Hematopoietic multipotent progenitor cell treated with erythropoietin and hydrocortisone succinate and interleukin-3 and kit ligand, for 17 days (in vitro differentiated cells): ENCODE results near the gene MAN2B2.
A peak's percentile ranks its signal among the peaks of the same experiment; 100 is the strongest.

Experiments used
- DNase-seq: peaks from one replicate; pipeline ENCODE4 v3.0.0-alpha.2; 2015; ENCODE audit warnings: low spot score

MAN2B2 gene

DNA sequence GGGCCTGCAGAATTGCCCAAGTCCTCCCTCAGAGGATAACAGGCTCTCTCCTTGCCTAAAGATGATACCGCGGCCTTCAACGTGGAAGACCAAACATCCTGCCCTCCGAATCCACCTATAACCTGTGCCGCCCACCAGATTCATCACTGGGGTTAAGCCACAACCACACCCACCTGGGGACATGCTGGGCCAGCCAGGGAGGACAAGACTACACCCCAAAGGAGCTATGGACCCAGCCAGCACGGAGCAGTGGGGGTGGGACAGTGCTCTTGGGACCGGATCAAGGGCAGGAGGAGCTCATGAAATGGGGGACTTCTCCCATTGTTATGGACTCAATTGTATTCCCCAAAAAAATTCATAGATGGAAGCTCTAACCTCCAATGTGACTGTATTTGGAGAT, 6.8 kb upstream of the MAN2B2 start:
- DNase-seq = no peak

DNA sequence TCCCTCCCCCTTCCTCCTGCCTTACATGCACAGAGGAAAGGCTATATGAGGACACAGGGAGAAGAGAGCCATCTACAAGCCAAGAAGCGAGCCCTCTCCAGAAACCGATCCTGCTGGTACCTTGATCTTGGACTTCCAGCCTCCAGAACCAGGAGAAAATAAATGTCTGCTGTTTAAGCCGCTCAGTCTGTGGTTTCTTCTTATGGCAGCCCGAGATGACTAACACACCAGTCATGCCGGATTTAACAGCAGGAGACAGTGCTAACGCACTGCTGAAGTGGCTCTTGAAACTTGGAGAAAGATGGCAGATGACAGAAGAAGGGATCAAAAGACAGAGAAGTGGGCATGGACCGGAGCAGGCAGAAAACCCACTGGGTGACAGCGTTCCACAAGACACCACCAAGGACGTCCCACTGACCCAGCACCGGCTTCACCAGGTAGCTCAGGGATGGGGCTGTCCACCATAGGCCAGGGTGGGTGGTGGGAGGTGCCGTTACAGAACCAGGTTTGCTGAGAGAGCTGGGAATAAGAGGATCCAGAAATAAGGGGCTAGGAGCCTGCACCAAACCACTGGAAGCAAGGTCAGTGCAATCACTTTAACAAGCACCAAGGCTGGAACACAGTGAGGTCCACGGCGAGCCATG, 6.2 kb upstream of the MAN2B2 start:
- DNase-seq = no peak

DNA sequence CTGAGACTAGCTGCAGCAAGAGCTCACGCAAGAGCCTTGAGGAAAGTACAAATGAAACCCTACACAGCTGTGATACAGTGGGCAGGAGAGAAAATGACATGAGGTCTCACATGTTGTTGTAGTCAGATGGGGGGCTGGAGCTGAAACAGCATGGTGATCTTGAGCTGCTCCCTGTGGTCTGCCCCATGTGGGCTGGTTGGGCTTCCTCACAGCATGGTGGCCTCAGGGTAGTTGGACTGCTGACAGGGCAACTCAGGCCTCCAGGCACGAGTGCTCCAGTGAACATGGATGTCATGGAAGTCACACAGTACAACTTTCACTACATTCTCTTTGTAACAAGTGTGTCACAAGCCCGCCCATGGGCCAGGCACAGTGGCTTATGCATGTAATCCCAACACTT, 3.4 kb upstream of the MAN2B2 start:
- no peak for DNase-seq

DNA sequence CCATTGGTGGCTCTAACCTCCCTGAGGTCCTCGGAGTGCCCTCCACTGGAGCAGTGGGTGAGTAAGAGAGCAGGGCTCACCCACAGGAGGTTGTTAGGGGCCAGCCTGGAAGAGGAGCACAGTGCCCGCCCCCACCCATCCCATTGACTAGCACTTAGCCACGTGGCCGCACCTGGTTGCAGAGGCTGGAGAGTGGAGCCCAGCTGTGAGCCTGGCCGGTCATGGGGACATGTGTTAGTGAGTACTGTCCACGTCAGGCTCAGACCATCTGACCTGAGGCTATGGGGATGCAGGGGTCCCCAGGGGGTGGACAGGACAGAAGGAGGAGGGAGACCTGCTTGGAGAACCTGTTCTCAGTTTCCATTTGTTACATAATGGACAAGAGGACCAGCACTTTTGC, 1.4 kb upstream of the MAN2B2 start:
- DNase-seq = no peak

DNA sequence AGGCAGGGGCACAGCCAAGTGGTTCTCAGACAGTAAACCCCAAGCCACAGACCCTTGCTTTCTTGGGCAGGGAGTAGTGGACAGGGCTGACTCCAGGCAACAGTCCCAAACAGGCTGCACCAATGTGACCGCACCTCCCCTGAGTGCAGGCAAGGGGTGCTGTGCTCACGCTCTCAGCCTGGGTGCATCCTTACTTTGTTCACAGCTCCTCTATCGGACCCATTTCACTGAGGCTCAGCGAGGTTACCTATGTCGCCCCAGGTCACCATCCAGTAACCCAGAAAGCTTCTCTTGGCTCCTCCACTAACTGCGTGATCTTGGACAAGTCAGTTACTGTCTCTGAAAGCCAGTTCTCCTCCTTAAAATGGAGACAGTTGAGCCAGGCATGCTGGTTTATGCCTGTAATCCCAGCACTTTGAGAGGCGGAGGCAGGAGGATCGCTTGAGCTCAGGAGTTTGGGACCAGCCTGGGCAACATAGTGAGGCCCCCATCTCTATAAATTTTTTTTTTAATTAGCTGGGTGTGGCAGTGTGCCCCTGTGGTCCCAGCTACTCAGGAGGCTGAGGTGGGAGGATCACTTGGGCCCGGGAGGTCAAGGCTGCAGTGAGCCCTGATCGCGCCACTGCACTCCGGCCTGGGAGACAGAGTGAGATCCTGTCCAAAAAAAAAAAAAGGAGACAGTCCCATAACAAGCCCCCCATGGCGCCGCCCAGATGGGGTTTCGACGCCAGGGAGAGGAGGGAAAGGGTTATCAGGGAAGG, 823 bp upstream of the MAN2B2 start:
- DNase-seq = no peak

DNA sequence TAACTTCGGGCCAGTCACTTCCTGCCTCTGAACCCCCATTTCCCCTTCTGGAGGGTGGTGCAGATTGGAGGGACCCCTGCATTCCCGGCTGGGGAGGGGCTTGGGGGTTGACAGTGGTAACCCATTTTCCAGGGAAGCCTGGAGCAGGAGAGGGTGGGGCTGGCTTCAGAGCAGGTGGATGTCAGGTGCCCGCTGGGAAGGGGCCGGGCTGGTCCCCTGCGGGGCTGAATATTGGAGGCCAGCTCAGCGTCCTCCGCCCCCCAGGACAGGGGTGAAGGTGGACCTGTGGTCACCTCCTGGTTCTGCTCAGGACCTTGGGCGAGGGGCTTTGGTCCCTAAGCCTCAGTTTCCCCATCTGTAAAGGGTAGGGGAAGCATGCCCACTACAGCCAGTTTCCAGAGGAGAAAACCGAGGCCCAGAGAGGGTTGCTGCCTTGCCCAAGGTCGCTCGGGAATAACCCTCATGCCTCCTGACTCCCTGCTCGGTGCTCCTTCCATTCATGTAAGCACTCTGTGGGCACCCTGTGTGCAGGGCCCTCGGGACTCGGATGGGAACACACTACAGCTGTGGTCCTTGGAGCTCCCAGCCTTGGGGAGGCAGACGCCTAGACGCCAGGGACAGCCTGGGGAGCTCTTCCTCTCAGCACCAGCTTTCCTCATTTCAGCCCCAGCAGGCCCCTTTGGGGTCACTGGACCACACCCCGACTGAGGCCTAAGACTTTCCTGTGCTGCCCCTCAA, 683 bp downstream of the MAN2B2 start:
- DNase-seq = no peak

DNA sequence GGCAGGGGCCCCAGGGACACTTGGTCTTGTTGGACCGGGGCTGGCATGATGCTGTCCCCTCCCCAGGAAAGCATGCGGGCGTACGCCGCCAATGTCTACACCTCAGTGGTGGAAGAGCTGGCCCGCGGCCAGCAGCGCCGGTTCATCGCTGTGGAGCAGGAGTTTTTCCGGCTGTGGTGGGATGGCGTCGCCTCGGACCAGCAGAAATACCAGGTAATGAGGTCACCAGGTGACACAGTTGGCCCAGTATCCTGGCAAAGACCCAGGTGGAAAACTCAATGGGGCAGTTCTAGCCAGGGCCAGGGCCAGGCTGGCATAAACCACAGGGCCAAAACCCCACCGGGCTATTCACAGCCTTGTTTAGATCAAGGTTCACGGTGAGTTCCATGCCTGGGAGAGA, 1.5 kb downstream of the MAN2B2 start:
- DNase-seq = no peak

DNA sequence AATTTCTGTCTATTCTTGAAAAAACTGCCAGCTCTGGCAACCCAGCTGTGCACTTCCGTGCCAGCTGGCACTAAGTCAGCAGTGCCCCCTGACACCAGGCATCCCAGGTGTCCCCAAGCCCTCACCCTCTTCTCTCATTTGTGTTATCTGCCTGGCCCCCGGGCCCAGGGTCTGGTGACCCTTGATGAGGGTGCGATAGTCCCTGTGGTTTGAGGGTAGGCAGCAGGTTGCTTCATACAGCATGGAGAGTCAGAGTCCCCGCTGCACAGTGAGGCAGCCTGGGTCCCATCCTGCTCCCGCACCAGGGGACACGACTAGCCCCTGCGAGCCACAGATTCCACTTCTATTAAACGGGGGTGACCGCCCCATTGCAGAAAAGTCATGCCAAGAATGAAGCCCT, 1.9 kb downstream of the MAN2B2 start:
- DNase-seq = no peak

DNA sequence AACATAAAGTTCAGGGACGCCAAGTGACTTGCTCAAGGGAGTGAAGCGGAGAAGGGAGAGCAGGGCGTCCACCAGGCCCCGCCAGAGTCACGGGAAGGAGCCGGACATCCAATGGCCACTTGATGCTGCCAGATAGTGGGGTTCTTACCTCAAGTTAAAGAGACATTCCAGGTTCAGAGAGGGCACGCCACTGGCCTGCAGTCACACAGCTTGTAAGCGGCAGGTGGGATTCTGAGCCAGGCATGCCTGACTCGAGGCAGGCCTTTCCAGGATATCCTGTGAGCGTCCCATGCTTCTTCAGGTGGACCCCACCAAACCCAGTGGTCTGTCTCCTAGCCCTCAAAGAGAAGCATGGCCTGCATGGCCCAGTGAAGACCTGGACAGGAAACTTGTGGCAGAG, 2.4 kb downstream of the MAN2B2 start:
- DNase-seq = no peak

DNA sequence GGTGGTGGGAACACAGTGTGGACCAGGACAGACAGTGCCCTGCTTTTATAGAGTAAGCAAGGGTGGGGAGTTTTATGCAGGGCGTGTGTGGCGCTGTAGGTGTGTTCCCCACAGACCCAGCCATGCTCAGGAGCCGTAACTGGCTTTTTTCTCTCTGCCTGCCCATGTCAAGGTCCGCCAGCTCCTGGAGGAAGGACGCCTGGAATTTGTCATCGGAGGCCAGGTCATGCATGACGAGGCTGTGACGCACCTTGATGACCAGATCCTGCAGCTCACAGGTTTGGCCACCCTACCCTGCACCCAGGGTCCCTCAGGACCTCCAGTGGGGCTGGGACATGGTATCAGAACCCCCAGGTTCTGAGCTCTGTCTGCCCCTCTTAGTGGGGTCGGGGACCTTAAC, 3.2 kb downstream of the MAN2B2 start:
- no peak for DNase-seq

DNA sequence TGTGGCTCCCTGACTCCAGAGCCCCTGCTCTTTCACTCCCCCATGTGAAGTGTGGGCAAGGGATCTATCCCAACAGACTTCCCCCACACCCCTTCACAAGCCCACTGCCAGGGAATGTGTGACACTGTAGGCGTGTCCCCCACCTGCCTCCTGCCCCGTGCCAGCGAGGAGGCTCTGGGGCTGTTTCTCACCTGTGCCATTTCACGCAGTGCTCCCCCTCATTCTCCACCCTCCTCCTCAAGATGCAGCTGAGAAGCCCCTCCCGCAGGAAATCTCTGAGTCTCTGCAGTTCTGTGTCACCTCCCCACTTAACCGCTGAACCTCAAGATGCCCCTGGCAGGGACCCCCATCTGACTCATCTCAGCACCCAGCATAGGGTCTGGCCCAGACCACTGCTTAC, 5.4 kb downstream of the MAN2B2 start:
- DNase-seq = no peak

DNA sequence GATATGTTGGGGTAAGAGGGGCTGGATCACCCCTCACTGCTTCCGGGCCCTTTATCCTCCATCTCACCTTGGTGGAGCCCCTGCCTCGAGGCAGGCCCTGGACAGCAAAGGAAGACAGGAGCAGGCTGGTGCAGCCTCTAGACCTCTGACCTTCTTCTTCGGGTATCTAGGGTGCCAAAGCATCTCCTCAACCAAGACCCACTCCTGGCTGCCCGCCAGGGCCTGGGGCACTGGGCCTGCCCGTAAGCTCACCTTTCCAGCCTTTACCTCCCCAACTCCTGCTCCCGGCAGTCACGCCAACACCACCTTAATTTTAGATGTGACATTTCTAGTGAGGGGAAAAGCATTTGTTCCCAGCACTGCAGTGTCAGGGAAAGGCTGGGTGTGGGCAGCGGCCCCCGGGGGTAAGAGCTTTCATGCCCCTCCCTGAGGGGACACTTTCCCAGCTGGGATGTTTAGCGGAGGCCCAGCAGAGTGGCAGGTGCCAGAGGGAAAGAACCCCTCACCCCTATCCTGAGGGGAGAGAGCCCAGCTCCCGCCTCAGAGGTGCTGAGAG, 6.7 kb downstream of the MAN2B2 start:
- no peak for DNase-seq

DNA sequence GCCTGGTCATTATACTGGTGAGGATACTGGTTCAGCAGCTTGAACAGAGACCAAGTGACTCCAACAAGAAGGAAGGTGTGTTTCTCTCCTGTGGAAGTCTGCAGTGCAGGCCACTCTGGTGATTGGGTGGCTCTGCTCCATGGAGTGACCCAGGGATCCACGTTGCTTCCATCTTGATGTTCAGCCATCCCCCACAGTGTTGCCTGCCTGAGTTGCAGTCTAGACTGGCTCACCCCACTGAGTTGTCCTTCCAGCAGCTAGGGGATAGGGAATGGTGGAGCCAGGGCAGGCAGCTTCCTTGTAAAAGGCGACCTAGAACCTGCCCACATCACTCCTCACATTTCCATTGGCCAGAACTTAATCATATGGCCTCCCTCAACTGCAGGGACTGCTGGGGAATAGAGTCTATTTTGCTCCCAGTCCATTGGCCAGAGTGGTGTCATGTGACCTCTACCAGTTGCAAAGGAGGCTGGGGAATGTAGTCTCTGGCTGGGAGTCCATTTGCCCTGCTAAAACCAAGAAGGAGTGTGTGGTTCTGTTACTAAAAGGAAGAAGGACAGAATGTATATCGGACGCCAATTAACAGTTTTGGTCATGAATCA, 8.0 kb downstream of the MAN2B2 start:
- DNase-seq = no peak

DNA sequence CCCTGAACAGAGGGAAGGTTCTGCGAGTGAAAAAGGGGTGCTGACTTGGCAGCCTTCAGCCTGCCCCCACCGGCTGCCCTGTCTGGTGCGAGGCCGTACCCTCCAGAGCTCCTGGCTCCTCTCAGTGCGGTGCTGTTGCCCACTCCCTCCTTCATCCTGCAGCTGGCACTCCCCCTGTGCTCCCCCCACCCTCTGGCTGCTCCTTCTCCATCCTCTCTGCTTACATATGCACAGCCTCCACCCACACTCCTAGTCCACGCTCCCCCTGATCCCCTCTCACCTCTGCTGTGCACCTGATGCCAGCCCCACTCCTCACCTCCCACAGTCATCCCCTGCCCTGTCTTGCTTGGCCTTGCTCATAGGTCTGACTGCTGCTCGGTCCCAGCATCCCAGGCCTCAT, 9.9 kb downstream of the MAN2B2 start:
- no peak for DNase-seq

DNA sequence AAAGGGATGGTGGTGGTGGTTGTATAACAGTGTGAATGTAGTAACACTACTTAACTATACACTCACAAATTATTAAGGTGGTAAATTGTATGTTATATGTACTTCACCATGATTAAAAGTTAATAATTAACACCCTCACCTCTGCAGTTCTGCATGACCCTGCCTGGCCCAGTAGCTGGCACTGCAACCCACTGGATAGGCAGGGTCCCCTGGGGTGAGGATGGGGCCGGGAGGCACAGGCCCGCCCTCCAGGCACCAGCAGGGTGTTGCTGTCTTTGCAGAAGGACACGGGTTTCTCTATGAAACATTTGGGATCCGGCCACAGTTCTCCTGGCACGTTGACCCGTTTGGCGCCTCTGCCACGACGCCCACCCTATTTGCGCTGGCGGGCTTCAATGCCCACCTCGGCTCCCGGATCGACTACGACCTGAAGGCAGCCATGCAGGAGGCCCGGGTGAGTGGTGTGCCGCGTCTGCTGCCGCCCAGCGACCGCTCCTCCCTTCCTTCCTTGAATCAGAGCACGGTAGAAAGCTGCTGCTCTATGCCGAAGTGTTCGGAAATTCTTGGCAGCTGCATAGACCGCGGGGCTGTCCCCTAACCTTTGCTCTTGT, 11.8 kb downstream of the MAN2B2 start:
- no peak for DNase-seq

DNA sequence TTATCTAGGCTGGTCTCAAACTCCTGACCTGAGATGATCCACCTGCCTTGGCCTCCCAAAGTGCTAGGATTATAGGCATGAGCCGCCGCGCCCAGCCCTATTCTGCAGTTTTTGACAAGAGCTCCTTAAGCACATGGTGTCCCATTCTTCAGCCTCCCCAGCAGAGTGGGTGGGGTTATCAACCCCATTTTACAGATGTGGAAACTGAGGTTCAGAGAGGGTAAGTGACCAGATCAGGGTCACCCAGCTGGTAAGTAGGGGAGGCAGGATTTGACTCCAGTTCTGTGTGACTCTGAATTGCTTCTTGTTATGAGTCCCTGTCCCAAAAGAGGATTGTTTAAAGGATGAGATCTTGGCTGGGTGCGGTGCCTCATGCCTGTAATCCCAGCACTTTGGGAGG, 14.5 kb downstream of the MAN2B2 start:
- DNase-seq = no peak

DNA sequence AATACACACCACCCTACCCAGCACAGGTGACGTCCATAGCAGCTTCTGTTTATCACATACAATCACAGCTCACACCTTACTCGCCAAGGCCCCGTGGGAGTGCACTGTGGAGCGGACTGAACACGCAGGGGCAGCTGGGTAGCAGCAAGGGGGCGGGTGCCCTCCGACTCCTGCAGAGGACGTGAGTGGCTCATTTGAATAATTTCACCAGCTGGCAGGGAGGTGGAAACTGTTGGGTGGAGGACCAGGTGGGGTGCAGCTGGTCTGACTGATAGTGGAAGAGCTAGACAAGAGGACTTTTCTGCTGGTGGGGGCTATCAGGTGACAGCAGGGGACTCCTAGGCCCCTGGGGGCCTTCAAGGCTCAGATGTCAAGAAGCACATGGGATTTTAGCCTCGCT, 16.3 kb downstream of the MAN2B2 start:
- DNase-seq = peak; percentile 57

DNA sequence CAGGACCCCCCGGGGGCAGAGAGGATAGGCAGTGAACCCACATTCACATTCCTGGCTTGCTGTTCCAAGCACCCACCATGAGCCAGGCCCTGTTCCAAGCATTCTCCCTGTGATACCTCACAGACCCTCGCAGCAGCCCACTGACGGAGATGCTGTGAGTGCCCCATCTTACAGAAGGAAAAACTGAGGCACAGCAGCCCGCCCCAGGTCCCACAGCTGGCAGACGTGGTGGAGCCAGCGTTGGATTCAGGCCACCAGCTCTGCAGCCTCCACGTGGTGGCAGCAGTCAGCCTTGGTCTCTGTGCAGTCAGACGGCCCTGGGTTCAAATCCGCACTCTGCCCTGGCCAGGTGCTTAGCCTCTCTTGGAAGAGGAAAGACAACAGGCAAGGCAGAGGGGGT, 16.8 kb downstream of the MAN2B2 start:
- no peak for DNase-seq

DNA sequence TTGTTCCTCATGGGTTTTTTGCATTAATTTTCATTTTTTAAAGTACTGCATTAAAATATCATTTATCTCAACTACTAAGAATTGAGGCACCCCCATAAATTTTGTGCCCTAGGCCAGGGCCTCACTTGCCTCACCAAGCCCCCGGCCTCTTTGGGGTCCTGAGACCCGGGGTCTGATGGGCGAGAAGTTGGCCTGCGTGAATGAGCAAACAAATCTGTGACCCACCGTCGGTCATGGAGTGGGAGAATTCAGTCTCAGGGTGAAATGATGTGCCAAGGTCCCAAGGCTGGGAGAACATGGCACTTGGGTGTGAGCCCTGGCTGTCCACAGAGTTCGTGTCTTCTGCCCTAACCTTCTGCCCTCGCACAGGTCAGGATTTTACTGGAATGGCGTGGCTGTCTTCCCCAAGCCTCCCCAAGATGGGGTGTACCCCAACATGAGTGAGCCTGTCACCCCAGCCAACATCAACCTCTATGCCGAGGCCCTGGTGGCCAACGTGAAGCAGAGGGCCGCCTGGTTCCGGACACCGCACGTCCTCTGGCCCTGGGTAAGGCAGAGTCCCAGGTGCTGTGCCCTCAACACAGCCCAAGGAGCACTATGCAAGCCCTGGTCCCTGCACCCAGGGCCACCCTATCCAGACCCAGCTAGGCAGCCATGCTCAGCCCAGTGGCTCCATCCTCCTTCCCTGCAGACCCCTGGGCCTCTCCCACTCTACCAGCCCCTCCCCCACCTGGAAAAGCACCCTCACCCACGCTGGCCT, 18.0 kb downstream of the MAN2B2 start:
- no peak for DNase-seq

DNA sequence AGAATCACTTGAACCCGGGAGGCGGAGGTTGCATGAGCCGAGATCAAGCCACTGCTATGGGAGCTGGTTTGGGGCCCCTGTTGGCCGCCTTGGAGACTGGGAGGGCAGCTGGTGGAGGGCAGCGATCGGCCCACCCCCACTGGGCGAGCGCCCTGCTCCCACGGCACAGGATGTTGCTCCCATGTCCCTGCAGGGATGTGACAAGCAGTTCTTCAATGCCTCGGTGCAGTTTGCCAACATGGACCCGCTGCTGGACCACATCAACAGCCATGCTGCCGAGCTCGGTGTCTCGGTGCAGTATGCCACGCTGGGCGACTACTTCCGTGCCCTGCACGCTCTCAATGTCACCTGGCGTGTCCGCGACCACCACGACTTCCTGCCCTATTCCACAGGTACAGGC, 19.4 kb downstream of the MAN2B2 start:
- DNase-seq = no peak

DNA sequence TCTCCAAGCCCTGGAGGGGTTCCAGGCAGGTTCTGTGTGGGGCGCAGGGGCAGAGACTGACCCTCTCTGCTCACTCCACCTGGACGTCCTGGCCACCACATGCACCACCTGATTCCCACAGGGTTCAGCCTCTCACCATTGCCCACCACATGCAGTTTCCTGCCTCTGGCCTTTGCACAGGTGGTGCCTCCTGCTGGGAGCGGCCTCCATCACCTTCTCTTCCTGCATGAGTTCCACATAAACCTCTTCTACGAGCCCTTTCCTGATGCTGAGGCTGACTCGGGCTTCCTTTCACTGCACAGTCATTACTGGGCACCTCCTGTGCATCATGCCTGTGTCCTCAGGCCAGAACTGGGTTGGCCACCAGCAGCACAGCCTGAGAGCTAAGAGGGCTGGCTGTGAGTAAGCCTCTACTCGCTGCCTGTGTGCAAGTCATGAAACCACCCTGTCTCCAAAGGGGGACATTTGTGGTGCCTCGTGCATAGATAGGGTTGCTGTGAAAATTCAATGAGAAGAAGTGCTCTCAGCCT, 19.9 kb downstream of the MAN2B2 start:
- no peak for DNase-seq
